NCI-H446 treated with DMSO at 0.1 percent for 48 hours (cell line): ENCODE measurements around the gene PLEKHA6.

Source experiments
- DNase-seq: peaks from one replicate; lab custom pipeline; 2025; lab: John Stamatoyannopoulos, UW

The PLEKHA6 gene

GRCh38 chr1:204380293-204380831 is 20.6 kb upstream of the PLEKHA6 start:
- DNase-seq = no peak

DNA sequence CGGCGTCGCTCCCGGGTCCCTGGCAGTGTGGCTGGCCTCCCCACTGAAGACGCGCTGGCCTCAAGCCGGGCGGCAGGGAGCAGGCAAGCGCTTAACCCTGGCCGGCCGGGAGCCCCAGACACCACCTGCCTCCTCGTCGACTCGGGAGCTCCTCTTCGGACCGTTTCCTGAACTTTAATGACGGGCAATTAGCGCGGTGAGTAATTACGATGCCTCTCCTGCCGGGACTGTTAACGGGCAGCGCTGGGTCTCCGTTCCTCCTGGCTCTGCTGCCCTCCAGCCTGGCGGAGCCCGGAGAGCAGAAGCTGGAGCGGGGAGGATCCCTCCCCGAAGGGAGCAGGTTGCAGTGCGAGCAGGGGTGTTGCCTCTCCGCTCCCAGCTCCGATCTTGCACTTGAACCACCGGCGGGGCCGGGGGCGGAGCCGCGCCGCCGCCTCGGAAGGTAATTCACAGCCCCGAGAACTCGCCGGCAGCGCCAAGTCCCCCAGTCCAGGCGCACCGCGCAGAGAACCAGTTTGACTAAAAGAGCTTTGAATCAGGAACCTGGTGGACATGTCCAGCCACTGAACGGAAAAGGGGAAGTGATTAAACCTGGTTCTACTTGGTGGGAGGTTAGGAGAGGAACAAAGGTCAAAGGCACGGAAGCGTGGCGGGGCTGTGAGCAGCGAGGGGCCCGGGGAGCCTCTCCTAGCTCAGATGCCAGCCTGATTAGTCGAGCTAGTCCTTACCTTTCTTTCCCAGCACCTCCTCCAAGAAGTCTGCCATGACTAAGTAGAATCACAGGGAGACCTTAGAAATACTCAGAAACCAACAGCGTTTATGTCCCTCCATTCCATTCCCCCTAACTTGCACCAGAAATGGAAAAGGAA is 18.3 kb upstream of the PLEKHA6 start:
- no peak for DNase-seq

DNA sequence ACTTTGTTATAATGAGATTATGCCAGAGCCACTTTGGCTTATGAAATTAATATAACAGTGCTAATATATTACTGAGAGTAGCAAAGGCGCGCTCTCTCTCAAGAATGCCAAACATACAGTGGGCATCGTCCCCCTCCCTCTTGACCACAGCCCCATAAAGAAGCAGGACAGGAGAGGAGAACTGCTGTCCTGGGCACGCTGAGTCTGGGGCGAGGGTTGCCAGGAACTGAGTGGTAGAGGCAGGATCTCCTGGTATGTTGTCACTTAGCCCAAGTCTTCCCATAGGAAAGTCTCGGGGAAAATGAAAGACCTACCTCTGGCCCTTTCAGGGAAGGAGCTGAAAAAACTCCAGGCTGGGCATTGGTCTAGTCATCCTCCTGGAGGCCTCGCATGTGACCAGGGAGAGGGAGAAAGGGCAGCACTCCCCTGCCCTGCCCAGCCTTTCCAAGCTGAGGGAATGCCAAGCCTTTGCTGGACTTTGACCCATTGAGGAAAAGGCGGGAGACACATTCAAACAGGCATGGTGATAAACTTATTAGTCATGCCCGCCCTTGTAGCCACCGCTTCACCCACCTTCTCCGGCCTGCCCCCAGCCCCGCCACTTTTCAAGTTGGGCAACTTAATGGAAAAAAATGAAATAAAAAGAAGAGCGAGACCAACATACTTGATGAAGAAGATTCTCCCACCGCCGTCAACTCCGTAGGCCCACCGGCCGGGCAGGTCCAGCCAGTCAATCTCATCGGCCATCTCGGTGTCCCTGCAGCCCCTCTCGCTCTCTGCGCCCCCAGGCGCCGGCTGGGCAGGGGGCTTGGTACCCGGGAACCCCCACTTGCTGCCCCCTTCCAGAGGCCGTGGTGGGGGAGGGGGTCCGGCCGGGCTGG is 17.4 kb upstream of the PLEKHA6 start:
- no peak for DNase-seq

GRCh38 chr1:204376465-204376864 is 16.7 kb upstream of the PLEKHA6 start:
- DNase-seq = no peak

GRCh38 chr1:204373911-204374310 is 14.2 kb upstream of the PLEKHA6 start:
- DNase-seq = no peak

- DNase-seq = no peak
Observed at GRCh38 chr1:204370176-204370575, 10.4 kb upstream of the PLEKHA6 start.

DNA sequence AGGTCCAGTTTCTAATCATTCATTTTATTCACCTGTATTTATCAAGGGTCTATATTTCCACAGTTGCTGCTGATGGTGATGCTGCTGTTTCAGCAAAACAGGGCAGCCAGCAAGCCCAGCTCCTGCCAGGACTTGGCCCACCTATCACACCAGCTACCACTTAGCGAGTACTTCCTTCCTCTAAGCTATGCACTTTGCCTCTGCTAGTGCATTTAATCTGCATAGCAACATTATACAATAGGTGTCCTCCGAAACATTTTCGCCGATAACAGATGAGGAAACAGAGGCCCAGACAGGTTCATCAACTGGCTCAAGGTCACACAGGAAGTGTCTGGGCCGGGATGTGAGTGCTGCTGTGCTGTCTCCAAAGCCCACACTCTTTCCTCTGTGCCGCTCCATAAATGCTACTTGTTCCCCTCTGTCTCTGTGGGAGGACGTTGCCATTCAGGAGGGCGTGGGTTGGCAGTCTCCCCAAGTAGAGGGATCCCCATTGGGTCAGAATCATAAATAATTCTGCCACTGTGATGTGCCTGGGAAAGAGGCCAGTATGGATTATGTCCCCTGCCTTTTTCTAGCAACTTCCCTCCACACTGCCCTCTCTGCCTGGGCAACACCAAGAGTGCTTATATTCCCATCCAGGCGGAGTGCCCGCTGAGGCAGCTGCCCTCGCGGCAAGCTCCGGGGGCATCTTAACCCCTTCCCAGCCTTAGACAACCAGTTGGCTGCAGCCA is 9.4 kb upstream of the PLEKHA6 start:
- DNase-seq = no peak

DNA sequence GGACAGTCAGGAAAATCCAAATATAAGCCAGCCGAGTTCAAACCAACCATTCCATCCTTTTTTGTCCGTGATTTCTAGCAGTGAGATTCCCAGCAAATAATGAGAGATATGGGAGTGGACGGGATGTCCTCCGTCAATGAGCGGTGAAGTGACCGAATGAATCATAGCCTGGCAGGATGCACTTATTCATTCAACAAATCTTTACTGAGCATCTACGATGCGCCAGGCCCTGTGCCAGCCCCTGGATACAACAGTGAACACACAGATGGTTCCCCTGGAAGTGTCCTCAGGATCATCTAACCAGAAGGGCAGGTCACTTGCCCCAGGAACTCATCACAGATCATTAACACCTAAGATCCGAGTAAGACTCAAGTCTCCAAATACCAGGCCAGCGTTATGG is 8.2 kb upstream of the PLEKHA6 start:
- no peak for DNase-seq

- DNase-seq = no peak
Observed at GRCh38 chr1:204367193-204367858, 7.6 kb upstream of the PLEKHA6 start.

DNA sequence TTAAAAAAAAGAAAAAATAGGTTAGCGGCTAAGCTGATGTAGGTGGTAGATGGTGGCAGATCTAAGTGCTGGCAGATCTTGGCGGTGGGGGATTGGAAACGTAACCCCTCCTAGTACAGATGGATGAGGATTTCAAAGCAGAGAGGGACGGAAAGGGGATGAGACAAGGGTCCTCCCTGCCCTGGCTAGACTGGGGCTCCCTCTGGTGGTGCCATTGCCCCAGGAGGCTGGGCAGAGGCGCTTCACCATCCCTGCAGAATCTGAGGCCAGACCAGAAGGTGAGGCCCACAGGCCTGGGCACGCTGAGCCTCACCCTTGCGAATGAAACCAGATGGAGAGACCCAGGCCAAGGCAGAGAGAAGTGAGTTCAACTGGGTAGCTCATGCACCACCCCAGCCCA is 7.0 kb upstream of the PLEKHA6 start:
- DNase-seq = no peak

DNA sequence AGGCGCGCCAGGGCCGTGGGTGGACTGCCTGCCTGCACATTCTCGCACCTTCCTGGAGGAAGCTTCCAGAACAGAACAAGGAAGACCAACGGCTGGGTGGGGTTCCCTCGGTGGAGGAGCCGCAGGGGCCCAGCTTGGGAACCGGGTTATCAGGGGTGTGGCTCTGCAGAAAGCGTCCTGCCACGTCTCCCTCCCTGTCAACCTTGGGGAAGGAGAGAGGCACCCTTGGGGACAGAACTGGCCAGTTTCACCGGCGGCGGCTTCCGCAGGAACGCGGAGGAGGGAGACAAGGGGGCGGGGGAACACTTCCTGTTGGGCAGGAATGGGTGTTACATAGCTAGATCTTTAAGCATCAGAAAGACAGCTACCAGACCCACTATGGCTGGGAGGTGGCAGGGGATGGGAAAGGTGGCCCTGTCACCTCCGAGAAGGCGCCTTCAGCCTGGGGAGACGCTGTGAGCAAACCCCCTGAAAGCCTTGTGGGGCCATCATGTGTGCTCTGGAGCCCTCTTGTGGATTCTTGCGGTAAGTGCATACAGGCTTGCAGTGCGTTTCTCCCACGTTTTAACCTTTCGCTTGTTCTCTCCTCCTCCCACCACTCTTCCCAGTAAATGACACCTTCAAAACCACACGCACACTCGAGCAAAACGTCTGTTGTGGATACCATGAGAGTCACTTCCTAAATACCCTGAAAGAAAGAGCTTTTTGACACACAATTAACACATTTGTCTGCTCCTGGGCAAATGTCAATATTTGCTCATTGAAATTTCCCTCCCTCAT is 3.8 kb upstream of the PLEKHA6 start:
- DNase-seq = peak; percentile 45

GRCh38 chr1:204362984-204363334 is 3.2 kb upstream of the PLEKHA6 start:
- no peak for DNase-seq

GRCh38 chr1:204361781-204362180 is 2.1 kb upstream of the PLEKHA6 start:
- DNase-seq = no peak

DNA sequence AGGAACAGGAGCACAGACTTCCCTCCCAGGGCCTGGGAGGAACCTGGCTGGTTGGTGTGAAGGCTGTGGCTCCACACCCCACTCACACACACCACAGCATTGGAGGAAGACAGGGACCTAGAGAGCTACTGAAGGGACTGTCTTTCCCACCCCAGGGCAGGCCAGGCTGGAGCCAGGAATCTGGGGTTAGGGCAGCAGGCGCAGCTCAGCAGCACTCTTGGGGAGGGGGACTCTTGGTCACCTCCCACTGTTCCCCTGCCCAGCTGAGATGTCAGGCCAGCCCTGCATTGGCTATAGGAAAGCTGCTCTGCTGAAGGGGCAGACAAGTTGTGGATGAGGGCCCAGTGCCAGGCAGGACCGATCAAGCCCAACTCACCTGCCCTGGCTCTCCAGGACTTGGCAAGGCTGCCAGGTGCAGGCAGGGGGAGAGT is 1.6 kb upstream of the PLEKHA6 start:
- no peak for DNase-seq

- DNase-seq = no peak
Observed at GRCh38 chr1:204360314-204360713, 585 bp upstream of the PLEKHA6 start.

GRCh38 chr1:204359131-204359473 is 627 bp downstream of the PLEKHA6 start:
- no peak for DNase-seq

- peak; percentile 29 for DNase-seq
Observed at GRCh38 chr1:204358605-204359004, 1.1 kb downstream of the PLEKHA6 start.

GRCh38 chr1:204357551-204358490 is 1.9 kb downstream of the PLEKHA6 start:
- peak; percentile 93 for DNase-seq

DNA sequence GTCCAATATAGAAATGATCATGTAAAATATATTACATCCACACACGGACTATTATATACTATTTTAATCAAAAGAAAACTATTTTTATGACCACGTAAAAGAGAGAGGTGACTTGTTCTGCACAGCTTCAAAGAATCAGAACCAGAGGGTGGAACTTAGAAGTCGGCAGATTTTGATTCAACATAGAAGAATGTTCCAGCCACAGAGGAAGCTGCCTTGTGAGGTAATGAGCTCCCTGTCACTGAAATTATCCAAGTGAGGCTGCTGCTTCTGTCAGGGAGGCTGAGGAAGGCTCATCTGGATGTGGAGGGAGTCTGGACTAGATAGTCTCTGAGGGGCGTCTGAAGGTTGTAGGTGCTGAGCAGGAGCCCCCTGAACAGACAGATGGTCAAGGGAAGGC is 2.7 kb downstream of the PLEKHA6 start:
- DNase-seq = no peak

GRCh38 chr1:204355913-204356312 is 3.8 kb downstream of the PLEKHA6 start:
- no peak for DNase-seq
